Suprapubic skin (tissue), 4 donors: ENCODE data around the gene COL26A1. TPM values are rescaled to one million over a fixed set of nuclear protein-coding genes. Genes with fewer than 3 reads are reported as not detected.

Experiments used
- DNase-seq, 2 donors: peaks; one replicate each; pipeline ENCODE4 v3.0.0-alpha.2; 2019; ENCODE audit warnings: low spot score in 2 of 2
- H3K27ac ChIP-seq: fragments of 200-600 bp; sonication (generic); one replicate; pipeline ENCODE4 v1.5.1; 2019
- H3K27me3 ChIP-seq: fragments of 200-600 bp; sonication (generic); one replicate; pipeline ENCODE4 v1.5.1; 2019
- H3K36me3 ChIP-seq: fragments of 200-600 bp; sonication (generic); one replicate; pipeline ENCODE4 v1.5.1; 2019
- H3K4me1 ChIP-seq: fragments of 200-600 bp; sonication (generic); one replicate; pipeline ENCODE4 v1.5.1; 2019
- H3K4me3 ChIP-seq: fragments of 200-600 bp; sonication (generic); one replicate; pipeline ENCODE4 v1.5.1; 2019; ENCODE audit warnings: mild to moderate bottlenecking
- H3K9me3 ChIP-seq: fragments of 200-600 bp; sonication (generic); one replicate; pipeline ENCODE4 v1.5.1; 2019
- CTCF ChIP-seq, 2 donors: fragments of 200-600 bp in 1 of 2; fragments of 450-650 bp in 1 of 2; sonication (generic) in 1 of 2; IDR thresholded peaks; one replicate each; pipeline ENCODE4 v1.5.1; 2016 to 2019; ENCODE audit warnings: antibody characterized with exemption in 2 of 2, mild to moderate bottlenecking in 1 of 2, moderate library complexity in 1 of 2
- EP300 ChIP-seq: sonication (generic); formaldehyde crosslinking; IDR thresholded peaks from one replicate; pipeline ENCODE4 v1.6.1; 2017; ENCODE audit warnings: antibody characterized with exemption
- POLR2A ChIP-seq, 2 donors: fragments of 450-650 bp; IDR thresholded peaks; one replicate each; pipeline ENCODE4 v1.6.1; 2017; ENCODE audit warnings: antibody characterized with exemption in 2 of 2, mild to moderate bottlenecking in 2 of 2, moderate library complexity in 2 of 2
- POLR2AphosphoS5 ChIP-seq, 3 donors: sonication (generic); formaldehyde crosslinking; IDR thresholded peaks; one replicate each; pipeline ENCODE4 v1.6.1; 2017; ENCODE audit warnings: antibody characterized with exemption in 3 of 3
- WGBS: methylation state at CpG from one replicate; pipeline ENCODE4 v1.1.5; 2018; 5-methylcytosine and 5-hydroxymethylcytosine counted together
- total RNA-seq, 4 donors: library from RNA; depleted of rRNA; stranded (reverse); fragments of >200 nt; gene quantifications; one replicate each; pipeline ENCODE4 v1.1.0, GENCODE V29; 2016

COL26A1 gene
- total RNA-seq, 4 donors from 2014 or later = 1.1 TPM; not detected in 3

DNA sequence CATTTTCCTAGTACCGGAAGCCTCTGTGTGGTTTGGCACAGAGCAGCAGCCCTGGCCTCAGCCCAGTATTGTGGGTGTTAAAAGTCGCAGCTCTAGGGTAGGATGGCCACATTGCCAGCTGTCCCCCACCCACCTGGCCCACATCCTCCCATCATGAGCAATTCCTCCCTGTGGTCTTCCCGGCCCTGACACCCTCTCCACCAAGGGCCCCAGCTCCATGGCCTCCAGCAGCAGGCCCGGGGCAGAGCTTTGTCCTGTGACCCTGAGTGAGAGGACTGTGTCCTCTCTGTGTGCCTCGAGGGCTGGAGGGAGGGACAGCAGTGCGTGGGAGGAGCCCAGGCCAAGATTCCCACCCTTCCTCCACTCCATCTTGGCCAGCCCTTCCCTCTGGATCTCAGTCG lies 172.7 kb downstream of the COL26A1 start:
- Histone ChIP-seq H3K9me3 (no peaks in the 10 kb centered on the region), H3K27me3 (peaks cover 8% of the 10 kb centered on the region), H3K4me1 (peaks cover 4% of the 10 kb centered on the region), H3K36me3 (no peaks in the 10 kb centered on the region), H3K27ac (no peak overlapping the region), H3K4me3 (no peak overlapping the region)
- 47% methylated on average over 5 of the region's 7 CpGs for WGBS
- no peak for DNase-seq
- TF ChIP-seq EP300 (no peak), POLR2A (IDR thresholded peaks at IDR 0.05) (no peak), CTCF (IDR thresholded peaks at IDR 0.05) (no peak), POLR2AphosphoS5 (IDR thresholded peaks at IDR 0.05) (no peak)

DNA sequence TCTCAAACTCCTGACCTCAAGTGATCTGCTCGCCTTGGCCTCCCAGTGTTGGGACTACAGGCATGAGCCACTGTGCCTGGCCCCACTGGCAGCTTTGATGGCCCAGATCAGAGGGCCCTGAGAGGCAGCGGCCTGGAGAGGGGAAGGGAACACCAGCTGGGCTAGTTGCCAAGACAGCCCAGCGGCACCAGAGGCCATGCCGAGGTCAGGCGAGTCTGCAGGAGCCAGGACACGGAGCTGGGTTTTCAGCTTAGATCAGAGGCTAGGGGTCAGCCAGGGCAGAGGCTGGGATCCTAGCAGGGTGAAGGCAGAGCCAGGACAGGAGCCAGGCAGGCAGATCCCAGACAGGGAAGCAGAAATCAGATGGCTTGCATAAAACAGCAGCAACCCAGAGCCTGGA lies 173.6 kb downstream of the COL26A1 start:
- H3K27me3 ChIP-seq = peaks cover 9% of the 10 kb centered on the region
- no peak overlapping the region for H3K4me3 ChIP-seq
- H3K4me1 ChIP-seq = peaks cover 4% of the 10 kb centered on the region
- H3K27ac ChIP-seq = no peak overlapping the region
- TF ChIP-seq EP300 = no peak
- no peak for TF ChIP-seq POLR2AphosphoS5 (IDR thresholded peaks at IDR 0.05)
- no peak for TF ChIP-seq CTCF (IDR thresholded peaks at IDR 0.05)
- 47% methylated on average over 3 of the region's 6 CpGs for WGBS
- no peak for DNase-seq
- no peaks in the 10 kb centered on the region for H3K36me3 ChIP-seq
- H3K9me3 ChIP-seq = no peaks in the 10 kb centered on the region

- H3K27me3 ChIP-seq = peaks cover 9% of the 10 kb centered on the region
- H3K27ac ChIP-seq = no peak overlapping the region
- peaks cover 4% of the 10 kb centered on the region for H3K4me1 ChIP-seq
- TF ChIP-seq POLR2AphosphoS5 (IDR thresholded peaks at IDR 0.05) (no peak), POLR2A (IDR thresholded peaks at IDR 0.05) (no peak), EP300 (no peak), CTCF (IDR thresholded peaks at IDR 0.05) (no peak)
- WGBS = 83% methylated on average over 4 of the region's 4 CpGs
- no peaks in the 10 kb centered on the region for H3K9me3 ChIP-seq
- no peak overlapping the region for H3K4me3 ChIP-seq
- no peaks in the 10 kb centered on the region for H3K36me3 ChIP-seq
- no peak for DNase-seq
Observed at GRCh38 chr7:101536668-101537067, 174.0 kb downstream of the COL26A1 start.

GRCh38 chr7:101537205-101537604 lies 174.5 kb downstream of the COL26A1 start:
- 63% methylated on average over 2 of the region's 8 CpGs for WGBS
- H3K27ac ChIP-seq = no peak overlapping the region

GRCh38 chr7:101537935-101538595 lies 175.4 kb downstream of the COL26A1 start:
- WGBS = 87% methylated on average over 17 of the region's 17 CpGs
- Histone ChIP-seq H3K4me1 (peaks cover 4% of the 10 kb centered on the region), H3K27me3 (peaks cover 14% of the 10 kb centered on the region), H3K4me3 (no peak overlapping the region), H3K36me3 (no peaks in the 10 kb centered on the region), H3K27ac (no peak overlapping the region), H3K9me3 (no peaks in the 10 kb centered on the region)
- no peak for DNase-seq
- no peak for TF ChIP-seq POLR2A (IDR thresholded peaks at IDR 0.05)

More at GRCh38 chr7:101537205-101537604, 174.5 kb downstream of the COL26A1 start:
- DNase-seq = no peak
- Histone ChIP-seq H3K36me3 (no peaks in the 10 kb centered on the region), H3K4me1 (peaks cover 4% of the 10 kb centered on the region), H3K4me3 (no peak overlapping the region), H3K9me3 (no peaks in the 10 kb centered on the region), H3K27me3 (peaks cover 14% of the 10 kb centered on the region)
- TF ChIP-seq CTCF (IDR thresholded peaks at IDR 0.05) (no peak), POLR2AphosphoS5 (IDR thresholded peaks at IDR 0.05) (no peak), POLR2A (IDR thresholded peaks at IDR 0.05) (no peak), EP300 (no peak)
